Osteoblast (primary cell): ENCODE results near the gene TMEM201. TPM values are rescaled to one million over a fixed set of nuclear protein-coding genes. Genes with fewer than 3 reads are reported as not detected.

Source experiments
- DNase-seq: peaks from one replicate; pipeline ENCODE4 v3.0.0; 2011; ENCODE audit warnings: low spot score, mixed read lengths; ENCODE audit not compliant: insufficient read length; ENCODE audit errors: missing footprints
- H2AFZ ChIP-seq: 2 replicates; pipeline ENCODE4 v1.6.0; 2011; ENCODE audit warnings: mild to moderate bottlenecking, low read length
- H3K27ac ChIP-seq: 2 replicates; pipeline ENCODE4 v1.5.1; 2011; ENCODE audit warnings: mild to moderate bottlenecking, low read depth, low read length, moderate library complexity
- H3K27me3 ChIP-seq: 2 replicates; pipeline ENCODE4 v1.6.0; 2012; ENCODE audit warnings: mild to moderate bottlenecking, control low read depth, inconsistent platforms, low read length, moderate library complexity; ENCODE audit not compliant: insufficient read depth
- H3K36me3 ChIP-seq: 2 replicates; pipeline ENCODE4 v1.5.1; 2011; ENCODE audit warnings: mild to moderate bottlenecking, low read length, control low read depth, moderate library complexity; ENCODE audit not compliant: insufficient read depth
- H3K4me1 ChIP-seq: 2 replicates; pipeline ENCODE4 v1.5.1; 2011; ENCODE audit warnings: mild to moderate bottlenecking, low read length, control low read depth, moderate library complexity; ENCODE audit not compliant: insufficient read depth
- H3K4me2 ChIP-seq: 2 replicates; pipeline ENCODE4 v1.6.0; 2011; ENCODE audit warnings: mild to moderate bottlenecking, low read length; ENCODE audit not compliant: insufficient read depth
- H3K4me3 ChIP-seq: fragments of 200-600 bp; sonication (generic); 3 replicates; pipeline ENCODE4 v1.5.1; 2012; ENCODE audit warnings: mild to moderate bottlenecking, low read length, inconsistent platforms; ENCODE audit not compliant: insufficient read depth
- H3K79me2 ChIP-seq: 2 replicates; pipeline ENCODE4 v1.6.0; 2012; ENCODE audit warnings: mild to moderate bottlenecking, low read length, control low read depth, inconsistent platforms; ENCODE audit not compliant: insufficient read depth
- H3K9me3 ChIP-seq: 2 replicates; pipeline ENCODE4 v1.5.1; 2011; ENCODE audit warnings: low read depth, low read length, control low read depth
- H4K20me1 ChIP-seq: 2 replicates; pipeline ENCODE4 v1.6.0; 2012; ENCODE audit warnings: mild to moderate bottlenecking, low read length, control low read depth; ENCODE audit not compliant: insufficient read depth
- total RNA-seq: library from RNA; depleted of rRNA; stranded (reverse); fragments of >200 nt; gene quantifications from 2 replicates; pipeline ENCODE4 v1.2.3, GENCODE V29; 2012
- TF ChIP-seq, protein P1 (sequence below): IDR thresholded peaks from 2 replicates; pipeline ENCODE4 v1.5.1; 2011; ENCODE audit warnings: mild to moderate bottlenecking, low read depth, low read length, moderate library complexity; ENCODE audit errors: extremely low read depth

TMEM201 gene
- total RNA-seq, 1 donor: 6.2 TPM

DNA sequence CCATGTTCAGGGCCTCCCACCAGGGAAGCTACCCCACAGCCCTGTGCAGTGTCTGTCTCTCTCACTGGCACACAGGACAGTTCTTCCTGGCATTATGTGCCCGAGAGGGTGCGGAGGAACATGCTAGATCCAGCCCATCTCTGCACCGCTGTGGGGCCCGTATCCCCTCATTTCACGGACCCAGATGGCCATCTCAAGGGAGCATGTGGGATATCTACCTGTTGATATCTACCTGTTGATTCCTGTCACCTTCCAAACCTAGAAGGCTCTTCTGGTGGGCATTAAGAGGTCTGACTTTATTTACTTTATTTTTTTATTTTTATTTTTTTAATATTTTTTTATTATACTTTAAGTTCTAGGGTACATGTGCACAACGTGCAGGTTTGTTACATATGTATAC lies 74.5 kb downstream of the TMEM201 start:
- H4K20me1 ChIP-seq: no peaks in the 10 kb centered on the region
- no peak overlapping the region for H3K4me2 ChIP-seq
- no peak overlapping the region for H3K4me3 ChIP-seq
- no peaks in the 10 kb centered on the region for H3K79me2 ChIP-seq
- TF ChIP-seq, protein P1, sequence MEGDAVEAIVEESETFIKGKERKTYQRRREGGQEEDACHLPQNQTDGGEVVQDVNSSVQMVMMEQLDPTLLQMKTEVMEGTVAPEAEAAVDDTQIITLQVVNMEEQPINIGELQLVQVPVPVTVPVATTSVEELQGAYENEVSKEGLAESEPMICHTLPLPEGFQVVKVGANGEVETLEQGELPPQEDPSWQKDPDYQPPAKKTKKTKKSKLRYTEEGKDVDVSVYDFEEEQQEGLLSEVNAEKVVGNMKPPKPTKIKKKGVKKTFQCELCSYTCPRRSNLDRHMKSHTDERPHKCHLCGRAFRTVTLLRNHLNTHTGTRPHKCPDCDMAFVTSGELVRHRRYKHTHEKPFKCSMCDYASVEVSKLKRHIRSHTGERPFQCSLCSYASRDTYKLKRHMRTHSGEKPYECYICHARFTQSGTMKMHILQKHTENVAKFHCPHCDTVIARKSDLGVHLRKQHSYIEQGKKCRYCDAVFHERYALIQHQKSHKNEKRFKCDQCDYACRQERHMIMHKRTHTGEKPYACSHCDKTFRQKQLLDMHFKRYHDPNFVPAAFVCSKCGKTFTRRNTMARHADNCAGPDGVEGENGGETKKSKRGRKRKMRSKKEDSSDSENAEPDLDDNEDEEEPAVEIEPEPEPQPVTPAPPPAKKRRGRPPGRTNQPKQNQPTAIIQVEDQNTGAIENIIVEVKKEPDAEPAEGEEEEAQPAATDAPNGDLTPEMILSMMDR: no peak
- no peaks in the 10 kb centered on the region for H3K36me3 ChIP-seq
- no peak overlapping the region for H2AFZ ChIP-seq
- peaks cover 10% of the 10 kb centered on the region for H3K4me1 ChIP-seq
- DNase-seq: no peak
- no peak overlapping the region for H3K27ac ChIP-seq
- peaks cover 3% of the 10 kb centered on the region for H3K27me3 ChIP-seq
- no peaks in the 10 kb centered on the region for H3K9me3 ChIP-seq

Other genes with a start within 250 kb of the TMEM201 start
- gene SLC25A33, start 49.4 kb upstream of the TMEM201 start, total RNA-seq: 7.2 and 8.0 TPM in 2 replicates
- 12.7 and 14.1 TPM in 2 replicates for gene PIK3CD, start 62.8 kb downstream of the TMEM201 start, total RNA-seq
- 110 and 140 TPM in 2 replicates for gene CLSTN1, start 235.1 kb downstream of the TMEM201 start, total RNA-seq